Stimulated activated naive CD8-positive, alpha-beta T cell treated with anti-CD3 and anti-CD28 coated beads, Interleukin-15, amount 100 ng/mL, for 72 hours (primary cell): ENCODE data around the gene CCDC30.
A peak's percentile ranks its signal among the peaks of the same experiment; 100 is the strongest.

Source experiments
- ATAC-seq: fragments of 150-1000 bp; cut with Tn5 transposase; 2 replicates; pipeline ENCODE4 v1.10.0; 2021; ENCODE audit warnings: mild to moderate bottlenecking, moderate library complexity
- DNase-seq, 2 donors: peaks; one replicate each; pipeline ENCODE4 v3.0.0; 2021 to 2022
- H3K27ac Mint-ChIP-seq, 2 donors: one replicate each; pipeline ENCODE4 v1.8.0; 2022; ENCODE audit warnings: mild to moderate bottlenecking in 2 of 2, mixed read lengths in 2 of 2, moderate library complexity in 2 of 2
- H3K27me3 Mint-ChIP-seq: one replicate; pipeline ENCODE4 v1.8.0; 2022; ENCODE audit warnings: mixed read lengths
- H3K4me1 Mint-ChIP-seq: one replicate; pipeline ENCODE4 v1.8.0; 2022; ENCODE audit warnings: mild to moderate bottlenecking, mixed read lengths
- H3K4me3 Mint-ChIP-seq, 2 donors: one replicate each; pipeline ENCODE4 v1.8.0; 2022; ENCODE audit warnings: mild to moderate bottlenecking in 2 of 2, mixed read lengths in 2 of 2, moderate library complexity in 1 of 2
- H3K9me3 Mint-ChIP-seq, 2 donors: one replicate each; pipeline ENCODE4 v1.8.0; 2022; ENCODE audit warnings: mixed read lengths in 2 of 2

CCDC30 gene

DNA sequence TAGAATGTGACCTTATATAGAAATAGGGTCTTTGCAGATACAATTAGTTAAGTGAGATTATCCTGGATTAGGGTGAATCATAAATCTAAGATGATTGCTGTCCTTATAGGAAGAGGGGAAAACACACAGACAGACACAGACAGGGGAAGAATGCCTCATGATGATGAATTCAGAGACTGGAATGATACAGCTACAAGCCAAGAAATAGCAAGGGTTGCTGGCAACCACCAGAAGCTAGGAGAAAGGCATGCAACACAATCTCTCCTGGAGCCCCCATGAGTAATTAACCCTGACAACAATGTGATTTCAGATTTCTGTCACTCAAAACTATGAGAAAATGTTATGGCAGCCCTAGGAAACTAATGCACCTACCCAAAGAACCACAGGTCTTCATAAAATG, 176.0 kb downstream of the CCDC30 start:
- DNase-seq (no peak), ATAC-seq (no peak)
- H3K4me3 Mint-ChIP-seq, result no peak overlapping the region
- no peaks in the 10 kb centered on the region for H3K27me3 Mint-ChIP-seq
- H3K4me1 Mint-ChIP-seq, result no peaks in the 10 kb centered on the region
- H3K27ac Mint-ChIP-seq, result no peak overlapping the region
- H3K9me3 Mint-ChIP-seq, result no peaks in the 10 kb centered on the region

- H3K4me3 Mint-ChIP-seq, result no peak overlapping the region
- no peak overlapping the region for H3K27ac Mint-ChIP-seq
- H3K4me1 Mint-ChIP-seq, result no peaks in the 10 kb centered on the region
- H3K27me3 Mint-ChIP-seq, result no peaks in the 10 kb centered on the region
- no peak for DNase-seq
- ATAC-seq, result no peak
- peaks cover 13 to 18% of the 10 kb centered on the region in 2 donors for H3K9me3 Mint-ChIP-seq
Measured at GRCh38 chr1:42646056-42646455, 183.0 kb downstream of the CCDC30 start.

DNA sequence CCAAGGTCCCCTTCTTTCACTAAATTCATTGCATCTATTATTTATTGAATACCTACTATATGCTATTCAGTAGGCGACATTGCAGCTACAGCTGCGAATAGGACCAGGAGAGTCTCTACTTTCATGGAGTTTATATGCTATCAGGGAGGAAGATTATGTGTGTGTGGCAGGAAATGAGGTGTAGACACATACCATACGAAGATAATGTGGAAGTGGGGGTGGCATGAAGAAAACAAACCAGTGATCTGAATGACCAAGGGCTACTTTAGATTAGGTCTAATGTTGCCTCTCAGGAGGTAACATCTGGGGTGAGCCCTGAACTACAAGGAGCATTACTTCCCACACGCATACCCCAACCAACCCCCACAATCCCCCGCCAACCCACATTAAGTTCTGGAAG, 194.1 kb downstream of the CCDC30 start:
- H3K27ac Mint-ChIP-seq, result peak overlapping the region; percentile 81 to 96
- no peaks in the 10 kb centered on the region for H3K27me3 Mint-ChIP-seq
- no peaks in the 10 kb centered on the region for H3K9me3 Mint-ChIP-seq
- peaks cover 40% of the 10 kb centered on the region for H3K4me1 Mint-ChIP-seq
- ATAC-seq (no peak), DNase-seq (no peak)
- H3K4me3 Mint-ChIP-seq, result peak overlapping the region; percentile 94 to 98

GRCh38 chr1:42657981-42658876, 195.1 kb downstream of the CCDC30 start, which contains the start of gene PPIH:
PPIH (plus strand) TSS chr1:42658423; CDS start chr1:42658447, 24 bp downstream.
- ATAC-seq (peak; percentile 99), DNase-seq (peak; percentile 92 to 95)
- H3K4me1 Mint-ChIP-seq, result peaks cover 40% of the 10 kb centered on the region
- no peaks in the 10 kb centered on the region for H3K9me3 Mint-ChIP-seq
- peak within 1 kb of the TSS; percentile 96 to 99 for H3K27ac Mint-ChIP-seq
- peak within 1 kb of the TSS; percentile 94 to 98 for H3K4me3 Mint-ChIP-seq
- H3K27me3 Mint-ChIP-seq, result no peaks in the 10 kb centered on the region

GRCh38 chr1:42658877-42659337, 195.8 kb downstream of the CCDC30 start:
- Mint-ChIP-seq H3K9me3 (no peaks in the 10 kb centered on the region), H3K27me3 (no peaks in the 10 kb centered on the region), H3K4me1 (peaks cover 40% of the 10 kb centered on the region), H3K27ac (peak overlapping the region; percentile 91 to 99), H3K4me3 (peak overlapping the region; percentile 94 to 98)
- DNase-seq (no peak), ATAC-seq (no peak)

DNA sequence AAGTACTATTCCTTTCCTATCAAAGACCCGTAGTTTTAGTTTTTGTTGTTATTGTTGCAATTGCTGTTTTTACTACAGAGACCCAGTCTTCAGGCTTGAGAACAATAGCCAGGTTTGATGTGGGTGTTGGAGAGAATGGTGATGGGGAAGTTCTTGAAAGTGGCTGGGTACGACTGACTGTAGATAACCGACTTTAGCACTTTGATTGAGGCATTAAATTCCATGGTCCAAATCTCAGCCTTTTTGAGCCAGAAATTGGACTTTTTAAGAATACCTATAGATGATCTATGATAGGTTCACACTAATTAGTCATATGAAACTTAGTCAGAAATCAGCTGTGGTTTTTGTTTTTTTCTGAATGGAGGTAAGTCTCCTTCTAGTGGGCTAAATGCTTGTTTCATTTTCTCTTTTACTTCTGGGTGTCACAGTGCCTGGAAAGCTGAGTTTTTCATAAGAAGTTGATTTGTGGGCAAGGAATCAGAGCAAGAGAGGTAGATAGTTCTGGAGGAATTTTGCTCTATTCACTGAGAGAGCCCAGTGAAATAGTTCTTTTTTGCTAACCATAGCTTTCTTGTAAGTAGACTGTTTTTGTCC, 197.9 kb downstream of the CCDC30 start:
- no peaks in the 10 kb centered on the region for H3K27me3 Mint-ChIP-seq
- ATAC-seq, result peak; percentile 60
- peak overlapping the region; percentile 68 to 74 for H3K4me3 Mint-ChIP-seq
- peaks cover 40% of the 10 kb centered on the region for H3K4me1 Mint-ChIP-seq
- no peaks in the 10 kb centered on the region for H3K9me3 Mint-ChIP-seq
- H3K27ac Mint-ChIP-seq, result peak overlapping the region; percentile 75 to 90
- DNase-seq, result no peak

DNA sequence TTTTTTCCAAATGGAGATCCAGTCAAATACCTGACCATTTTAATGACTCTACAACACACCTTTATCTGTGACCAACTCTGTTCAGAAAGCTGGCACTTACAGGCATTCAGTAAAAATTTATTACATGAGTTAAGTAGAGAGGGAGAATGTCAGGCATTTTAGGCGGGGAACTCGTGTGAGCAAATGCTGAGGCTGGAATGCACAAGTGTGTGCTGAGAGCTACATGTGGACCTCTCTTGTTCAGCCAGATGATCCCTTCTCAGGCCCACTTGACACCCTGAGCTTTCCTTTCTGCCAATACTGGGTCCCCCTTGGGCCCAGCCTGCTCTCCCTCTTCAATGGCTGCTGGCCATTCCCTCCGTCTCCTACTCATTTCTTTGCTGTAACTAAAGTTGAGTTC, 206.8 kb downstream of the CCDC30 start:
- Mint-ChIP-seq H3K4me1 (no peaks in the 10 kb centered on the region), H3K27ac (peak overlapping the region in 1 of 2 donors; percentile 79), H3K9me3 (no peaks in the 10 kb centered on the region), H3K27me3 (no peaks in the 10 kb centered on the region), H3K4me3 (no peak overlapping the region)
- ATAC-seq (no peak), DNase-seq (no peak)

- Mint-ChIP-seq H3K9me3 (no peaks in the 10 kb centered on the region), H3K4me1 (no peaks in the 10 kb centered on the region), H3K4me3 (no peak overlapping the region), H3K27ac (peak overlapping the region in 1 of 2 donors; percentile 79), H3K27me3 (no peaks in the 10 kb centered on the region)
- DNase-seq (no peak), ATAC-seq (no peak)
Measured at GRCh38 chr1:42670425-42670824, 207.3 kb downstream of the CCDC30 start.

DNA sequence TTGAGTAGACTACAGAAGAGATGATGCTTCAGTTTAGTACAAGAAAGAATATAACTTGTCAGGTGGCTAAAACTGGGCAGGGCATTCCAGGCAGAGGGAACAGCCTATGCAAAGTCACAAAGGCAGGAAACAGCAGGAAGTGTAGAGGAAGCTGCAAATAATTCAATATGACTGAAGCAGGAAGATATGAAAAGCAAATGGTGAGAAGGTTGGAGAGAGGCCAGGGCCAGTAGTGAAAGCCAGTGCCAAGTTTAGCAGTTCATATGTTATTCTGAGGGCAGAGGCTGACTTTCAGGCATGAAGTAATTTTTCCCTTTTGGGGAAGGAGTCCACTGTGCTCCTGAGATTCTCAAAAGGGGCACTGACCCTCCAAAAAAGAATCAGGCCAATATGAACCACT, 211.1 kb downstream of the CCDC30 start:
- no peak for DNase-seq
- peak overlapping the region in 1 of 2 donors; percentile 30 for H3K27ac Mint-ChIP-seq
- H3K4me1 Mint-ChIP-seq, result no peaks in the 10 kb centered on the region
- no peaks in the 10 kb centered on the region for H3K27me3 Mint-ChIP-seq
- no peak overlapping the region for H3K4me3 Mint-ChIP-seq
- no peaks in the 10 kb centered on the region for H3K9me3 Mint-ChIP-seq
- ATAC-seq, result no peak

DNA sequence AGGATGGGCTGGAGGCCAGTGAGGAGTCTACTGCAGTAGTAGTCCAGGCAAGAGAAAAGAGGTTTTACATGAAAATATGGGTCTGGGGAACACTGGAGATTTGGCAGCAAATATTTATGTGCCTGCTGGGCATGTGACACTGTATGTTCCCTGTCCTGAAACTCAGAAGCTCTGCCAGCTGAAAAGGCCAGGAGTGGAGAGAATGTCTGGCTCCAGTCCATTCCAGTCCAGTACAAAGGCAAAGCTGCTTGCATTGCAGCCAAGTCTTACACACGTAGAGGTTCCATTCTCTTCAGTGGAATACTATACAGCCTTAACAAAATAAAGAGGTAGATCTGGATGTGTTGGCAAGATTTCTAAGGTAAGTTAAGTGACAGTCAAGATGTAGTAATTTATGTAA, 211.6 kb downstream of the CCDC30 start:
- ATAC-seq (no peak), DNase-seq (no peak)
- Mint-ChIP-seq H3K4me1 (peaks cover 1% of the 10 kb centered on the region), H3K27ac (peak overlapping the region; percentile 7 to 30), H3K27me3 (no peaks in the 10 kb centered on the region), H3K4me3 (no peak overlapping the region), H3K9me3 (no peaks in the 10 kb centered on the region)

GRCh38 chr1:42675467-42675866, 212.4 kb downstream of the CCDC30 start:
- no peaks in the 10 kb centered on the region for H3K27me3 Mint-ChIP-seq
- no peak overlapping the region for H3K4me3 Mint-ChIP-seq
- H3K27ac Mint-ChIP-seq, result no peak overlapping the region
- peaks cover 9% of the 10 kb centered on the region for H3K4me1 Mint-ChIP-seq
- DNase-seq (no peak), ATAC-seq (no peak)
- H3K9me3 Mint-ChIP-seq, result no peaks in the 10 kb centered on the region

DNA sequence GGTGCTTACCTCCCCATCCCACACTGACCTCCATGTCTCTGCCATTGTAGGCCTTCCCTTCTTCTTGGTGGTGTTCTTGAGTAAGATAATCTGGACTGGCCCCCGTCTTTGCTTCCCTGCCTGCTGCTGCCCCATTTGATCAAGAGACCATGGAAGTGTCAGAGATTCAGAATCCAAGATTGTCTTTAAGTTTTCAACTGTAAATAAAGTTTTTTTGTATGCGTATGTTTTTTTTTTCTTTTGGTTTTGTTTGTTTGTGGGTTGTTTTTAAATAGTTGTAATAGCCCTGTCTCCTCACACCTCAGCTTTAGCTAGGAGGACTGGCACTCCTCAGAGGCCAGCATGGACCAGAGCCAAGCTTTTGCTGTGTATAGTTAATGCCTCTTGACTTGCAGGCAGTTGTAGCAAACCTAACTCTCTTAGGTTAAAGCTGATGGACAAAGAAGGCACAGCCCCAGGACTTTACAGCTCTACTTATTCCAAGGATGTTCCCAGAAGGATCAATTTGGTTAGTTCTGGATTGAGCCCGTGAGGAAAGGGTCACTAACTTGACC, 213.5 kb downstream of the CCDC30 start:
- H3K4me3 Mint-ChIP-seq, result no peak overlapping the region
- DNase-seq (no peak), ATAC-seq (no peak)
- no peak overlapping the region for H3K27ac Mint-ChIP-seq
- H3K9me3 Mint-ChIP-seq, result no peaks in the 10 kb centered on the region
- H3K27me3 Mint-ChIP-seq, result no peaks in the 10 kb centered on the region
- peaks cover 17% of the 10 kb centered on the region for H3K4me1 Mint-ChIP-seq

GRCh38 chr1:42679364-42679983, 216.4 kb downstream of the CCDC30 start:
- no peak overlapping the region for H3K27ac Mint-ChIP-seq

DNA sequence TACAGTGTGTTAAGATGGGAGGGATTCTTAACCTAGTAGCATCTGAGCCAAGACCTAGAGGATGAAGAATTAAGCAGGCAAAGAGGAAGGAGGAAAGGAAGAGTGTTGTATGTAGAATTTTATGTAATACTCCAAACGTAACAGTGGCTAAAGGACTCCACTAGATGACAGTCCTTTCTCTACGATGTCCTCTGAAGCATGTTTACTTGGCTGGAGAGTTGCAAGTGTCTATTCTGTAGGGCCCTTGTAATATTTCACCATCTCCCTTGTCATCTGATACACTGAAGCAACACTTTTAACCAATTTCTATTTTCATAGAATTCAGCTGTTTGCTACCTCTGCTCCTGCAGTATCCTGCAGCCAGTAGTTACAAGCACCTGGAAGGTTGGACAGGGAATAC, 217.0 kb downstream of the CCDC30 start:
- Mint-ChIP-seq H3K4me1 (peaks cover 34% of the 10 kb centered on the region), H3K27ac (no peak overlapping the region), H3K27me3 (no peaks in the 10 kb centered on the region), H3K9me3 (no peaks in the 10 kb centered on the region), H3K4me3 (peak overlapping the region; percentile 91 to 94)
- ATAC-seq, result no peak
- DNase-seq, result no peak

More at GRCh38 chr1:42679364-42679983, 216.4 kb downstream of the CCDC30 start:
- no peak for ATAC-seq
- no peak for DNase-seq
- Mint-ChIP-seq H3K4me3 (no peak overlapping the region), H3K9me3 (no peaks in the 10 kb centered on the region), H3K27me3 (no peaks in the 10 kb centered on the region), H3K4me1 (peaks cover 28% of the 10 kb centered on the region)

DNA sequence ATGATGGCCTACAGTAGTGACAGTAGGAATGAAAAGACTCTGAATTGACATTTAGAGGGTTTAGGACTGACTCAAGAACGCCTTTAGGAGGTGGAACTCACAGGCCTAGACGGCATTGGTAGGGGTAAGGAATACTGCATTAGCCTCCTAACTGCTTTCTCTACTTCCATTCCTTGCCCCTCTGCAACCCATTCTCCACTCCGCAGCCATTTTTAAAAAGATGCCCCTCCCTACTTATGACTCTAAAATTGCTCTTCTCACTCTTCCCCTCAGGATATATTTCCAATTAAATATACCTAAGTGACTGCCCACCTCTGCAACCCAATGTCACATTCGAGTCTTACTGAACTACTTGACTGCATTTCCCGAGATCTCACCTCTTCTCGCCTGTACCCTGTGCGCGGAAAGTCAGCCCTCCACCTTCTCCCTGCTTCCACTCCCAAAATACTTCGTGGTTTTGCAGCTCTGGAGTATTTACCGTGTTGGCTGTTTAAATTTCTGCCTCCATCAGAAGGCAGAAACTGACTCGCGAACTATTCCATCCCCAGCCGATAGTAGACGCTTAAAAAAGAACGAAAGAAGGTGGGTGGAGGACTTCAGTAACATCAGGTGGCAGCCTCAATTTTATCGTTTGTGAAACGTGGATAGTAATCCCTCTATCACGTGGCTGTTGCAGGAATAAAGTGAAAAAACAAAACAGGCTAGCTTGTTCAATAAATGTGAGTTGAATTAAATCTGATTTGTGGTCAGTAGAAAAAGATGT, 218.0 kb downstream of the CCDC30 start:
- no peak for ATAC-seq
- H3K9me3 Mint-ChIP-seq, result no peaks in the 10 kb centered on the region
- no peaks in the 10 kb centered on the region for H3K27me3 Mint-ChIP-seq
- peak overlapping the region; percentile 95 to 99 for H3K27ac Mint-ChIP-seq
- peak; percentile 15 to 17 for DNase-seq
- H3K4me3 Mint-ChIP-seq, result peak overlapping the region; percentile 91 to 94
- peaks cover 44% of the 10 kb centered on the region for H3K4me1 Mint-ChIP-seq
